Endometrial microvascular endothelial cells (primary cell): ENCODE data around the gene ARID5B. TPM values are rescaled to one million over a fixed set of nuclear protein-coding genes. Genes with fewer than 3 reads are reported as not detected.

ENCODE experiments used
- in situ Hi-C: cut with HindIII; loops from 2 replicates; pipeline ENCODE4 v1.10.0; 2017; ENCODE audit warnings: low sequenced_read_pairs, low pct_unique_long_range_greater_than_20kb; ENCODE audit errors: inconsistent ontology term
- total RNA-seq: library from RNA; depleted of rRNA; stranded (reverse); fragments of >200 nt; gene quantifications from one replicate; pipeline ENCODE4 v1.2.3, GENCODE V29; 2015; ENCODE audit errors: inconsistent ontology term

Gene ARID5B
- total RNA-seq, 1 donor from 2014 or later = 3.4 TPM

- in situ Hi-C loops = loop anchor here (25.0 kb wide), 1 partner anchor 959 kb away; no protein-coding TSS in a partner anchor
Measured at GRCh38 chr10:61921143-61921542, 19.6 kb downstream of the ARID5B start.

GRCh38 chr10:61923210-61923949 is 21.9 kb downstream of the ARID5B start:
- in situ Hi-C loops = loop anchor here (25.0 kb wide), 1 partner anchor 961 kb away; no protein-coding TSS in a partner anchor

- in situ Hi-C loops = loop anchor here (25.0 kb wide), 1 partner anchor 962 kb away; no protein-coding TSS in a partner anchor
Measured at GRCh38 chr10:61923950-61924274, 22.4 kb downstream of the ARID5B start.

GRCh38 chr10:61929555-61929954 is 28.1 kb downstream of the ARID5B start:
- in situ Hi-C loops = no loop called here

GRCh38 chr10:61931620-61932332 is 30.3 kb downstream of the ARID5B start:
- in situ Hi-C loops = no loop called here

- in situ Hi-C loops = no loop called here
Measured at GRCh38 chr10:61933859-61934555, 32.5 kb downstream of the ARID5B start.

- in situ Hi-C loops = no loop called here
Measured at GRCh38 chr10:61935077-61935476, 33.6 kb downstream of the ARID5B start.

GRCh38 chr10:61936770-61937169 is 35.3 kb downstream of the ARID5B start:
- in situ Hi-C loops = no loop called here

GRCh38 chr10:61937631-61938351 is 36.3 kb downstream of the ARID5B start:
- in situ Hi-C loops = no loop called here

- in situ Hi-C loops = no loop called here
Measured at GRCh38 chr10:61939902-61940301, 38.4 kb downstream of the ARID5B start.

- in situ Hi-C loops = no loop called here
Measured at GRCh38 chr10:61941202-61941681, 39.7 kb downstream of the ARID5B start.

- in situ Hi-C loops = no loop called here
Measured at GRCh38 chr10:61942604-61943461, 41.3 kb downstream of the ARID5B start.

- in situ Hi-C loops = no loop called here
Measured at GRCh38 chr10:61943674-61944378, 42.3 kb downstream of the ARID5B start.

- in situ Hi-C loops = no loop called here
Measured at GRCh38 chr10:61944410-61945147, 43.1 kb downstream of the ARID5B start.

- in situ Hi-C loops = no loop called here
Measured at GRCh38 chr10:61949687-61950086, 48.2 kb downstream of the ARID5B start.

- in situ Hi-C loops = no loop called here
Measured at GRCh38 chr10:61950449-61951143, 49.1 kb downstream of the ARID5B start.
